T-helper 1 cell (primary cell): ENCODE data around the gene PIGU.
"Not testable (repeated sequence)": the region's sequence is repeated elsewhere in the genome, so short reads cannot be mapped to it uniquely, and the experiment has no call there.

Experiments used
- DNase-seq, 5 donors: peaks; one replicate each; pipeline ENCODE4 v3.0.0-alpha.2; 2012 to 2020
- total RNA-seq, 4 donors: gene quantifications; one replicate each; lab custom pipeline; 2026; lab: John Stamatoyannopoulos, UW

PIGU gene, protein sequence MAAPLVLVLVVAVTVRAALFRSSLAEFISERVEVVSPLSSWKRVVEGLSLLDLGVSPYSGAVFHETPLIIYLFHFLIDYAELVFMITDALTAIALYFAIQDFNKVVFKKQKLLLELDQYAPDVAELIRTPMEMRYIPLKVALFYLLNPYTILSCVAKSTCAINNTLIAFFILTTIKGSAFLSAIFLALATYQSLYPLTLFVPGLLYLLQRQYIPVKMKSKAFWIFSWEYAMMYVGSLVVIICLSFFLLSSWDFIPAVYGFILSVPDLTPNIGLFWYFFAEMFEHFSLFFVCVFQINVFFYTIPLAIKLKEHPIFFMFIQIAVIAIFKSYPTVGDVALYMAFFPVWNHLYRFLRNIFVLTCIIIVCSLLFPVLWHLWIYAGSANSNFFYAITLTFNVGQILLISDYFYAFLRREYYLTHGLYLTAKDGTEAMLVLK
- total RNA-seq: 4.4 to 13.7 (median 10.2) reads per million in 4 donors

DNA sequence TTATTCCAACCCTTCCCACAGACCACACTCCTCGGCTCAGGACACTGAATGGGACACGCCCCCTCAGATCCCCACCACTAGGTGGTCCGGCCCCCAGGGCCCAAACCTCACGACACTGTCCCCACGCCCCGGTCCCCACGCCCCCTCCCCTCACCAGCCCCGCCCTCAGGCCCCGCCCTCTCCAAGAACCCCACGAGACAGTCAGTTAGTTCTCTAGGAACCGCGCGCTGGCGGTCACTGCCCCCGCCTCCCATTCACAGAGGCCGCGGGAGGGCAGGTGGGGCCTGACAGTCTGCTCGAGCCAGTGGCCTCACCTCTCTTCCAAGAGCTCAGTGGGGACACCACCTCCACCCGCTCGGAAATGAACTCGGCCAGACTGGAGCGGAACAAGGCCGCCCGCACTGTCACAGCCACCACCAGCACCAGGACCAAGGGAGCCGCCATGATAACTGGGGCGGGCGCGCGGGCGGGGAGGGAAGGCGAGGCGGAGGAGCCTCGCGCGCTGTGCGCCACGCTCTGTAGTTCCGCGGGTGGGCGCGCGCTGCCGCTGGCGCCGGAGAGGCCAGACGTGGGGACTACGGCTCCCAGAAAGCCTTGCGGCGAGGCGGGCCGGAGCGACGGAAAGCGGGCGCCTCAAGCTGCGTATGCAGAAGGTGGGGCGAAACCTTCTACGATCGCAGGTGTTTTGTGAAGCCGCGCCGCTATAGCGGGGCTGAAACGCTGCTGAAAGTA, at the start of gene PIGU:
Gene PIGU, minus strand, starts transcription at position 451 of the 732 bp plus-strand sequence. Its CDS starts 7 bp downstream, at position 444.
- peak; percentile 87 to 98 (median 93) for DNase-seq

DNA sequence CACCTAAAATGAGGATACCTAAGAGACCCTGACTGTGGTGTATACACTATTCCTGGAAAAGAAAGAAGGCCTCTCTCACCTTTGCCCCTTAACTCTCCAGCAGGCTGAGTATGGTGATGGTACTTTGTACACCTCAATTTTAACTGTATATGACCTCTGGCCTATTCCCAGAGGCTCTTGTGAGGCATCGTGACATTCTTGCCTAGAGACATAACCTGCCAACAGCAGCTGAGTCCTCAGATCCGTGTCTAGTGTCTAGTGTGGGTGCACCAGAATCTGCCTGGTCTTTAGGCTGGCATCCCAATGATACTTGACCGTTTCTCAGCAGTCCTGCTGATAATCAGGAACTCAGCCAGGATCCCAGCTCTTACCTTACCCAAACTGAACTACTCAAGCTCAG, 47.3 kb upstream of the PIGU start:
- DNase-seq: no peak

DNA sequence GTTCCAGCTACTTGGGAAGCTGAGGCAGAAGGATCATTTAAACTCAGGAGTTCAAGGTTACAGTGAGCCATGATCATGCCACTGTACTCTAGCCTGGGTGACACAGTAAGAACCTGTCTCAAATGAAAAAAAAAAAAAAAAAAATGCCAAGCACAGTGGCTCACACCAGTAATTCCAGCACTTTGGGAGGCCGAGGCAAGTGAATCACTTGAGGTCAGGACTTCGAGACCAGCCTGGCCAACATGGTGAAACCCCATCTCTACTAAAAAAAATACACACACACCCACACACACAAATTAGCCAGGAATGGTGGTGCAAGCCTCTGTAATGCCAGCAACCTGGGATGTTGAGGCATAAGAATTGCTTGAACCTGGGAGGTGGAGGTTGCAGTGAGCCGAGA, 45.7 kb upstream of the PIGU start:
- not testable (repeated sequence) for DNase-seq

DNA sequence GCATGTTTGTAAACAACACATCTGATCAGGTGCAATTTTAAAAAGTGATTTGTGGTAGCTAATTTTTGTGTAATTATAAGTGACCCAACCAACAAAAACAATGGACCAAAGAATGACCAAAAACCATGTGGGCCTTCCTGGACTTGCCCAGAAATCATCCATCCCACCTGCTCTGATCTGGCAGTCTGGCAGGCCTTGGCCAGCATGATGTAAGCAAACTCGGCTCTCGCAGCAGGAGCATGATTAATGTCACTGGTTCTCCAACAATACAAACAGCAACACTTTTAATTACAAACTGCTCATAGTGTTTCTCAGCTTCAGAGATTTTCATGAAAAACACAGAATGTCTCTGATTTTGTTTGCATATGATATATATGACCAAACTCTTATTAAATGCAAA, 43.4 kb upstream of the PIGU start:
- no peak for DNase-seq

DNA sequence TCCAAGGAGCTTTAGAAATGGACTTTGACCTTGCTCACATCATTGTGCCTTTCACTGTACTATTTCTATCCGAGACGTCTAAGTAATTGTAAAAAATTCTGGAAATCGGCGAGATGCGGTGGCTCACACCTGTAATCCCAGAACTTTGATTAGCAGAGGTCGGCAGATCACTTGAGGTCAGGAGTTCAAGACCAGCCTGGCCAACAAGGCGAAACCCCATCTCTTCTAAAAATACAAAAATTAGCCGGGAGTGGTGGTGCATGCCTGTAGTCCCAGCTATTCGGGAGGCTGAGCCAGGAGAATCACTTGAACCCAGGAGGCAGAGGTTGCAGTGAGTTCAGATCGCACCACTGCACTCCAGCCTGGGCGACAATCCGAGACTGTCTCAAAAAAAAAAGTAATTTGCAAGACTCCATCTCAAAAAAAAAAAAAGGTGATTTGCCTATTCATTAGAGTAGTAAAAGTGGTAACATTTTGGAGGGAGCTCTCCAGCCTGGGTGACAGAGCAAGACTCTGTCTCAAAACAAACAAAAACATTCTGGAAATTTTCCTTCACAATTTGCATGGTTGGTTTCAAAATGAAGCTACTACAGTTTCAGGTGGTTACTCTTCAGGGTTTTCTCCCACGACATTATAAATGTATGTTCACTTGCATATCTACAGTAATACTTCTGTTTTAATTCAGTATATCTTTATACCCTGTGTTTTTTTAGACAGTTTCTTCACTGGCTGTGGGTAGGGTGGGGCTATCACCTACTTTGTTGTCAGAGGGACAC, 42.5 kb upstream of the PIGU start:
- peak in 1 of 5 donors; percentile 53 for DNase-seq

DNA sequence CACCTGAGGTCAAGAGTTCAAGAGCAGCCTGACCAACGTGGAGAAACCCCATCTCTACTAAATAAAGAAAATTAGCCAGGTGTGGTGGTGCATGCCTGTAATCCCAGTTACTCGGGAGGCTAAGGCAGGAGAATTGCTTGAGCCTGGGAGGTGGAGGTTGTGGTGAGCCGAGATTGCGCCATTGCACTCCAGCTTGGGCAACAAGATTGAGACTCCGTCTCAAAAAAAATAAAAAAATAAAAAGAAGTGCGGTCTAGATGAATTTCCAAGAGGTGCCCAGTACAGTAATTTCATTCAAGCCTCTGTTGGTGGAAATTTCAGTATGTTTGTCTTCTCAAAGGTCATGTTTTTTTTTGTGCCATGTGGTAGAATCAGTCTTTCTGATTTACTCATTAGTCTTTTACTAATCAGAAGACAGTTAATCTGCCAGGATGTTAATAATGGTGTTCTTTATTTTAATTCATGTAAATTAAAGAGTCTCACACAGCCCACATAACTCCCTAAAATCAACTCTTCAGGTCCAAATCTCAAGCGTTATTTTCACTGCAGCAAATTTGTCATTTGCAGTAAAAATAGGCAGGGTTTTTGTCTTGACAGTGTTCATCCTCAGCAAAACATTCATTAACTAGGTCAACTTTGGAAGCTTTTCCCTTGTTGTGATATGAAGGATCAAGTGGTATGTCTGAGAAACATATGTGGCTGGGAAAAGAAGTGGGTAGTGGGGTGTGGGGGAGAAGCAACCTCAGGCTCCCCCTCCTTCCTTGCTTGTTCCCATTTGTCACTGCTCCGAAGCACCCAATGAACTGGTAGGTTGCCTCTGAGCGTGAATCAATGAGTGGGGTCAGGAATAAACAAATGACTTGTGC, 40.6 kb upstream of the PIGU start:
- DNase-seq: no peak

DNA sequence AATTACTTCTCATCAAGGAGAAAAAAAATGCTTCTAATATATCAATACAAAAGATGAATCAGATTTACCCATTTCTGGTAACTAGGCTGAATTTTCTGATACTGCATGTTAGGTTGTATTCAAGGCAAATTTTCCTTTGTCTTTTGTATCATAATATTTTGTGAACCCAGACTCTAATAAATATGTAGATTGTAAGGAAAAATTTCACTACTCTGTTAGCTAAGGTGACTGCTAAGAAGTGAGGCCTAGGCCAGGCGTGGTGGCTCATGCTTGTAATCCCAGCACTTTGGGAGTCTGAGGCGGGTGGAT, 40.0 kb upstream of the PIGU start:
- no peak for DNase-seq

DNA sequence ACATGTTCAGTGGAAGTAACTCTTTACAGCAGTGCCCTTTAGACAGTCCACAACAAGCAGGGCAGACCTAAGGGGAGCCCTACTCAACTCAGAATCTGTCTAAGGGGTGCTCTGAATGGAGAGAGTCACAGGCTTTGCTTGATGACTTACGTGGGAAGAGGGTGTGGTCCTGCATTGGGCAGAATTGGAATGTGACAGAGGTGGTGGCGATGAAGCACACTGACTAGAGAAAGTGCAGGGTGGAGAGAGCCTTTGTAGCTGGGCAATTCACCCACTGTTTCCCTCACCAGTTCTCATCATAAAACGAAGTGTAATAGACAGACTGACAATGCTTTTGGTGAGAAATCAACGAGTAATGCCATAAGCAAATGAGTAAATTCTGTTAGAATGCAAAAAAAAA, 38.5 kb upstream of the PIGU start:
- no peak for DNase-seq

DNA sequence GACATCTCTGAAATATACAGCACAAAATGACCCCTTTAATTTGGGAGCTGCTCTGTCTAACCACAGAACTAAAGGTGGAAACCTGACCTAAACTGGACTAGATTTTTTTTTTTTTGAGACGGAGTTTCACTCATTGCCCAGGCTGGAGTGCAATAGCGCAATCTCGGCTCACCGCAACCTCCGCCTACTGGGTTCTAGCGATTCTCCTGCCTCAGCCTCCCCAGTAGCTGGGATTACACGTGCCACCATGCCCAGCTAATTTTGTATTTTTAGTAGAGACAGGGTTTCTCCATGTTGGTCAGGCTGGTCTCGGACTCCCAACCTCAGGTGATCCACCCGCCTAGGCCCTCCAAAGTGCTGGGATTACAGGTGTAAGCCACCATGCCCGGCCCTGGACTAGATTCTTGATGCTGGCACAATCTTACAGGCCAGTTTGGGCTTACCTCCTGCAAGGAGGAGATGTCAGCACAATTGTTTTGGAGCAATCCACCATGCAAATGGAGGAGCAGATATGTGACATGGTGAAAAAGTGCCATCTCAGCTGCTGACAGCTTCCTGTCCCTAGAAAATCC, 37.1 kb upstream of the PIGU start:
- not testable (repeated sequence) for DNase-seq

DNA sequence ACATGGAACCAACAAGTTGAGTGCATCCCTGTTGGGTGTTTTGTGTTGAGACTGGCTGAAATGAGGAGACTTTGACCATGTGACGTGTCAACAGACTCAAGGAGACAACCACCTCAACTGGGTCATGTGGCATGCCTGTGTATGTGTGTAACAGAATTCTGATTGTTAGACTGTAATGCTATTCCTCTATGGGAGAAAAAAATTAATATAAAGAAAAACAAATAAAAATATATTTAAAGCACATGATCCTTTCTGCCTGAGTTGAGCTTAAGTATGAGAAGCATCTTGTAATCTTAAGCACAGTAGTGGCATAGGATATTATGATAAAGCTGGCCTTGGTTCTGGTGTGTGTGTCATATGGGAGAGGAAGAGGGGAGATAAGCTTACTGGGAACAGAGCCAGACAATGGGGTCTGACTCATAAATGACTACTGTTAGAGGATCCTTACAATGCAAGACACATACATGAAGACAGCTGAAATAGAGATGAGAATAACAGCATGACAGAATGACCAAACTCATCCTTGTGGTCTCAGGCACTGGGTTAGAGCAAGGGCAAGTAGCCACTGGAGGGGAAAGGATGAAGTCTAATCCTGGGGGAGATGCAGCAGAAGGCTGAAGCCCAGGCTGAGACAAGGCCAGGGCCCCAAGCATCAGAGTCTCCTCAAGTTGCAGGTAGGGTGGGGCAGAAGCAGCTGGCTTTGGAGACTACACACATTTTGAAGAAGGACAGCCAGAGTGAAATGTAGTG, 36.5 kb upstream of the PIGU start:
- DNase-seq: no peak

DNA sequence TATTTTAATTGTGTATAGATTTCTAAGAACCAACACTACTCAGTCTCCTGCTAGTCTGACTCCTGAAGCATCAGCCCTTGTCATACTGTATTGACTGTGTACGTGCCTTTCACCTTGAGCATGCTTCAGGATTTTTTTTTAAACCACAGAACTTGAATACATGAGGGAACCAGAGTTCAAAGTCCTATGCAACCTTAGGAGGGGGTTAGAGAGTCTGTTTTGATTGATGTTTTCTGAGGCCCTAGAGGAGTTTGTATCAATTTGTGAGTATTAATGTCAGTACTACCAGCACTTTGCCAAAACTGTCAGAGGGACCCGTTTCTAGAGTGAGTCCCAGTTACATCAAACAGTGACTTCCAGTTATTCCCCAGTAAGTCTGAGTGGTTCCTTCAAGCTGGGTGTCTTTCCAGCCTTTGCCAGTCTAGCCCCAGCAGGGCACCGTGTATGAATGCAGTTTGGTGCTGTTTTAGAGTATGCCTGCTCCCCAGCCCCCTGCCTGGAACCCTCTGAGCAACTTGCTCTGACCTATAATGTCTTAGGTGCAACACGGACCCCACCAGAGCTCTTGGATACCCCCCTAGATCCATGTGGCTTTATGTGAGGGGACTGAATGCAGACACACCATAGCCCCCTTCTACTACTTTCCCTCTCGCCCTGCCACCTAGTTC, 35.8 kb upstream of the PIGU start:
- no peak for DNase-seq

DNA sequence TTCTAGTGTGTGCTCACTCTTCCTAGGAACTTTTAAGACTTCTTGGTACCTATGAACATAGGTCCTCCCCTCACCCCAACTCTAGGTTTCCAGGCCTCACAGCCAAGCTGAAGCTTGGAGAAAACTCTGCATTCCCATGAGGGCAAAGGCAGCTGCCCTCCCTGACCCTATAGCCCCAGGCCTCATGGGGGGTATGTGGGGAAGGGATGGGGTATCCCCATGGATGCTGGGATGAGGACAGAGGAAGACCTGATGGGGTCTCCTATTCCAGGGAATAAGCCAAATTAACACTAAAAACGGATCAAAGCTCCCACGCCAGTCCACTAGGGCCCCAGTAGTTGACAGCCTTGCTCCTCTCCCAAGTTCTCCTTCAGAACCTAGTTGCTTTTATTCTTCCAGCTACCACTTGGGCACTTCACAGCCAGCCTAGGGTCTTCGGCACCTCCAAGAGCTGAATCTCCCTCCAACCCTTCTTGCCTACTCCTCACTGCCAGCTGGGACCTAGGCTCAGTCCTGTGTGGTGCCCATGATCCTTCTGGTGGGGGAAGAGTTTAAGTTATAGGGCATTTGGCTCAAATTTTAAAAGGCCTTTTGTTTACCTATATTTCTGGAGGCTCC, 35.0 kb upstream of the PIGU start:
- DNase-seq: no peak

DNA sequence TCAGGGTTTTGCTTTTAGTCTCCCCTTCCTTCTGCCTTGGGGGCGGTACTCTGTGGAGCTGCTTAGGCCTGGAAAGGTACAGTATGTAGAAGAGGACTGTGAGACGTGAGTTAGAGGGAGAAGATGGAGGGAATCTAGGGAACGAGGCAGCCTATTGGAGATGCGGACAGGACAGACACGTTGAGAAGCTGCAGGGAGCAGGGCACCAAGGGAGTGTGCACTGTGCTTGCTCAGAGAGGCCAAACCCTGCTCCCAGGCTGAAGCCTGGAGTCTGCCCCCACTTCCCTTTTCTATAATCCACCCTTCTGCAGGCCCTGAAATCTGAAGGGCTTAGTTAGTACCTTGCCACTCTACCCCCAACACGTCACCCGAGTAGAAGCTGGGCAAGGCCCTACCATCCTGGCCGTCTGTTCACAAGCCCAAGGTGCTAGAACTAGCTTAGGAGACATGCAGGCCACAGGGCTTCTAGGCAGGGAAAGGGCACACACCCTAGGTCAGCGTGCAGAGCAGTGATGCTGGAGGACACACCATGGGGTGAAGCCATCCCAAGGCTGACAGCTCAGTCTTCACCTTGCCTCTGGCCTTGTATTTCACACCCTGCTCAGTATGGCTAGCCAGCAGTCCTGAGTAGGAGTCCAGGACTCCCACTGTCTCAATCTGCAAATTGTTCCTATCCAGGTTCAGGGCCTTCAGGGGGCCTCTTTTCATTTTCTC, 34.1 kb upstream of the PIGU start:
- no peak for DNase-seq

DNA sequence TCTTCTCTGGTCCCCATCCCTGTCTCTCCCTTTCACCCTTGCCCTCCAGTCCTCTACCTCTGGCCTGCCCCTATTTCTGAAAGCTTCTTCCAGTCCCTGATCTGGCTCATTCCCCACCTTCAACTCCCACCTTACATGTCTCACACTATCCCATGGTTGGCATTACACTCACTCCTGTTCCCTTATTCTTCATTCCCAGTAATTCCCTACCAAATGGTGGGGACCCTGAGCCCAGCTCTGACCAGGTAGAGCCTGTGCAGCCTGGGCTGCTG, 33.6 kb upstream of the PIGU start:
- DNase-seq: no peak

DNA sequence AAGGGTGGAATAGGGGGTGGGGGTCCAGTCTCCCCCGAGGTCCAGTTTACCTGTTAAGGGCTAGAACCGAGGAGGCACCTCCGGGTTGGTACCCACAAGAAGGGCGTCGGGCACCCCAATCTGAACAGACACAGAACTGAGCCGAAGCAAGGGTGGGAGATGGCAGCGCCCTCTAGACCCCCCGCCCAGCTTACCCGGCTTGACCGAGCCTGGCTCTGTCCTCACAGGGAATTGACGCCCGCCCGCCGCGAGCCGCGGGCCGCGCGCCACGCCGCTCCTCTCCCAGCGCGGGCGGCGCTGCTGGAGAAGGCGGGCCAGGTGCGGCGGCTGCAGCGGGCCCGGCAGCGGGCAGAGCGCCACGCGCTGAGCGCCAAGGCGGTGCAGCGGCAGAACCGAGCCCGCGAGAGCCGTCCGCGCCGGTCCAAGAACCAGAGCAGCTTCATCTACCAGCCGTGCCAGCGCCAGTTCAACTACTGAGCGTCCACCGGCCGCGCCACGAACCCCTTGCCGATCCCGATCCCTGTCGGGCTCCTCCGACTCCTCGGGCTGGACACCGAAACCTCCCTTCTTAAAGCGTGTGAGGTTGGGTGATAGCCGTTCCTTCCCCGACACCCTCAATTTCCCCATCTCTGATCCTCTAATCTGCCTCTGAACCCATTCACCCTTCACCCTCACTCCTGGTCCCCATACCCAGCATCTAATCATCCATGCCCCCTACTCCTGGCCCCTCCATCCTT, 33.1 kb upstream of the PIGU start:
- peak in 3 of 5 donors; percentile 49 to 59 (median 49) for DNase-seq

DNA sequence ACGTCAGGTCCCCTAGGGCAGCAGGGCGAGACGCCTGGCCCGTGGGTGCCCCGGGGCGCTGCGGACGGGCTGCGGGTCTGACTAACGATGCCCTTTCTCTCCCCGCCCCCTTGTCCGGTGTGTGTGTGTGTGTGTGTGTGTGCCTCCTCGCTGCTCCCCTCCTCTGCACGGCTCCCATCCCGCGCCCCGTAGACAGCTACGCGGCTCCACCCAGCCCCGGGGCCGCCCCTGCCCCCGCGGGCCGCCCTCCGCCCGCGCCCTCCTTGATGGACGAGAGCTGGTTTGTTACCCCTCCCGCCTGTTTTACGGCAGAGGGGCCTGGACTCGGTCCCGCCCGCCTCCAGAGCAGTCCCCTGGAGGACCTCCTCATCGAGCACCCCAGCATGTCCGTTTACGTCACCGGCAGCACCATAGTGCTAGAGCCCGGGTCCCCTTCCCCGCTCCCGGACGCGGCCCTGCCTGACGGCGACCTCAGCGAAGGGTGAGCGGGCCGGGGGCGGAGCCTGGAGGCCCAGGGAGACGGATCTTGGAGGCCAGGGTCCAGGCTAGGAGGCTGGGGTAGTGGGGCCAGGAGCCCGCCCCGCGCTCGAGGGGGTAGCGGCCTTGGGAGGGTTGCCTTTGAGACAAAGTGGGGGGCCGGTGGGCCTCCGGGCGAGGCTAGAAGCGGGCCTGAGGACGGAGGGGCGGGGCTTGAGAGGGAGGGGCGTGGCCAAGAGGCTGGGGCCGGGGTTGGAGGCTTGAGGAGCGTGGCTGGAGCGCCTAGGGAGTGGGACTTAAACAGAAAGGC, 32.3 kb upstream of the PIGU start:
- DNase-seq: peak; percentile 62 to 85 (median 75)

DNA sequence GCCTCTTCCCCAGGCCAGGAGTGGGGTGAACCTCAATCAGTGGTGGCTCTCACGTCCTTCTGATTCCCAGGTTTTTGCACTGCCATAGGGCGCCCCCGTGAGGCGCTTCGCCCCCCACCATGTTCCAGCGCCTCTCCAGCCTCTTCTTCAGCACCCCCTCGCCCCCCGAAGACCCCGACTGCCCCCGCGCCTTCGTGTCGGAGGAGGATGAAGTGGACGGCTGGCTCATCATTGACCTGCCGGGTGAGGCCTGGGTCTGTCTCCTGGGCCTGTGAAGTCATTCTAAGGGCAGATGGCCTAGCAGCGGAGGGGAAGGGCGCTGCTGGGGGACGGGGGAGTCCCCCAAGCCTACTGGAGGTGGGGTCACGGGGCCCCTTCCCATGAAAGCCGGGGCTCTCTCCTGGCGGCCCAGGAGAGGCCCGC, 31.7 kb upstream of the PIGU start:
- DNase-seq: peak in 4 of 5 donors; percentile 15 to 63 (median 40)
